Measurements from ENCODE around the gene APOC4.
"Not testable (repeated sequence)": the region's sequence is repeated elsewhere in the genome, so short reads cannot be mapped to it uniquely, and the experiment has no call there.

APOC4 gene

DNA sequence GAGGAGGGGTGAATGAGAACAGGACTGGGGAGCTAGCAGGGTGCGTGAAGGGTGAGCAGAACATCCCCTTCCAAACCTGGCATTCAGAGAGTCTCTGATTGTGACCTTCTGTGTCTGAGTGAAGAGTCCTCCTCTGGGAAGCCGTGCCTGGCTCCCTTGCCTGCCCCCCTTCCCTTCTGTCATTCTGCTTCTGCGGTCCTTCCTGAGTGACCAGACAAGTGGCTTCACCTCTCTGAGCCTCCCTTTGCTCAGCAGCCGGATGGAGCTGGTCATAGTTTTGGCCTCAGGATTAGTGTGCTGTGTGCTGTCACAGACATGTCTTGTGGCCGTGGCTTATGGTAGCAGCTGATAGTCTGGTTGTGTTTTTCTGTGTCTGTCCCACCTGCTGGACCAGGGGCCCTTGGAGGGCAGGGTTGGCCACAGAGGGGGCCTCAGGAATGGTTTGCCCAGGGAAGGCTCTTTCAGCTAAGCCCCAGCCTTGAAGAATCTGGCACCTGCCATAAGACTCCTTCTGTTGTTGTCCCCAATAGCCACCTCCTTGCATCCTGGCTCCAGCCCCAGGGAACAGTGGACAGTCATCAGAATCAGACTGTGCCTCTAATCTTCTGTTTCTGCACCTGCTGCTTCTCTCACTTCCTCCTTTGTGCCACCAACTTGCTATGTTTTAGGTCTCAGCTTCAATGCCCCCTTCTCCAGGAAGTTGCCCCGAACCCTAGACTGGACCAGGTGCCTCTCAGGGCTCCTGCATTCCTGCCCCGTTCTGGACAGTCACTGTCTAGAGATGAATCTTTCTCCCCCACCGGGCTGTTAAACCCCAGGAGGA is 19.1 kb downstream of the APOC4 start:
- DNase-seq: no peak

DNA sequence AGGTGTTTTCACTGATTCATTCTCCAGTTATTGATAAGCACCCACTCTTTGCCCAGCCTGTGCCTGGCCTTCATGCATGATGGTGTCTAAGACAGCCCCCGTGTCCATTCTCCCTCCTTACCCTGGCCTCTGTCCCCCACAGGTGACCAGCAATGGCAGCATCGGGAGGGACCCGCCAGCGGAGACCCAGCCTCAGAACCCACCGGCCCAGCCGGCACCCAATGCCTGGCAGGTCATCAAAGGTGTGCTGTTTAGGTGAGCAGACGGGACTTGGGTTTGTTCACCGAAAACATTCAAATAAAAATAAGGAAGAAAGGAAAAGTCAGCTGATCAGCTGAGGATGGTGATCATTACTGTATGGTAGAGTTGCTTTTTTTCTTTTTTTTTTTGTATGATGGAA is 19.8 kb downstream of the APOC4 start:
- no peak for DNase-seq

DNA sequence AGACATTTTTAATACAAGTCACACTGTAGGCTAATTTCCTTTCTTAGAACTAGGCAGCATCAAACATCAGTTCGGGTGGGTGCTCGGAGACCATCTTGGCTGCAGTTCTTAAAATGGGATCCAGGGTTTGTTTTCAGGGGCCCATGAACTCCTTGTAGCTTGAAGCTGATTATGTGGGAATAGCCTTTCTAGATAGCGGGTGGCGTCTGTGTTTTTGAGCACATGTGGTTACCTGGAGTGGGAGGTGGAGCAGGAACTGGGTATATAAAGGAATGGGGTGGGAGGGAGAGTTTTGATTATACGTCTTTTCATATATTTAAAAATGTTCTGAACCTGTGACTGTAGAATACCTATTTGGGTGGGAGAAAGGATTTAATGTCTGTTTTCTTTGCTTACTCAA is 26.1 kb downstream of the APOC4 start:
- DNase-seq: no peak

DNA sequence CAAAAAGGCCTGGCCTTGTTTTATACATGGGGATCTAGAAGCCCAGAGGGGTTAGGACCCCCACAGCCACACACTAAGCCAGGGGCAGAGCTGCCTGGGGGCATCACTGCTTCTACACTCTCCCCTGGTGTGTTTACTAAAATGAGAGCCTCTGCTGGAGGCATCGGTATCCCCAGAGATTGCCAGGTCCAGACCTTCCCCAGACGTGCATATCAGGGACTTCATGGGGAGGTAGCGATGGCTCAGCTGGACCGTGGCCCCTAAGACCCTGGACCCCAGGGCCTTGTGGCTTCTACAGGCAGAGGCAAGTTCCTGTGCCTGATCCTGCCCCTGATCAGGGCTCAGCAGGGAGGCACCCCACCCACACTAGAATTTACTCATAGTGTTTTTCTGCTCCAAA is 26.6 kb downstream of the APOC4 start:
- DNase-seq: no peak

DNA sequence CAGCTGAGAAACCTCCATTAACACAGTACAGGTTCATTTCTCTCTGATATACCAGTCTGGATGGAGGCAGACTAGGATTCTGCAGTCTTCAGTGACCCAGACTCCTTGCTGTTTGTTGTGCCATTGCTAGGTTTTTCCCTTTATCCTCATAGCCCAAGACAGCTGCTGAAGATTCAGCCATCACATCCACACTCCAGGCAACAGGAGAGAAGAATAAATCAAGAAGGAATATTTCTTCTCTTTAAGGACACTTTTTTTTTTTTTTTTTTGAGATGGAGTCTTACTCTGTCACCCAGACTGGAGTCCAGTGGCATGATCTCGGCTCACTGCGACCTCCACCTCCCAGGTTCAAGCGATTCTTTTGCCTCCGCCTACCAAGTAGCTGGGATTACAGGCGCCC is 27.4 kb downstream of the APOC4 start:
- no peak for DNase-seq

DNA sequence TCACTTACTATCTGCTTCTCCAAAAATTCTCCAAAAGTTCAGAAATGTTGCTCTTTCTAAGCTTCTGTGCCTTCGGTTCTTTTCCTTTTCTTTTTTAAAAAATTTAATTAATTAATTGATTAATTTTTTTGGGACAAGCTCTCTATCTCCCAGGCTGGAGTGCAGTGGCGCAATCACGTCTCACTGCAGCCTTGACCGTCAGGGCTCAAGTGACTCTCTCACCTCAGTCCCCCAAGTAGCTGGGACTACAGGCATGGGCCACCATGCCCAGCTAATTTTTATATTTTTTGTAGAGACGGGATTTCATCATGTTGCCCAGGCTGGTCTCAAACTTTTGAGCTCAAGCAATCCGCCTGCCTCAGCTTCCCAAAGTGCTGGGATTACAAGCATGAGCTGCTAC is 29.4 kb downstream of the APOC4 start:
- DNase-seq: not testable (repeated sequence)

DNA sequence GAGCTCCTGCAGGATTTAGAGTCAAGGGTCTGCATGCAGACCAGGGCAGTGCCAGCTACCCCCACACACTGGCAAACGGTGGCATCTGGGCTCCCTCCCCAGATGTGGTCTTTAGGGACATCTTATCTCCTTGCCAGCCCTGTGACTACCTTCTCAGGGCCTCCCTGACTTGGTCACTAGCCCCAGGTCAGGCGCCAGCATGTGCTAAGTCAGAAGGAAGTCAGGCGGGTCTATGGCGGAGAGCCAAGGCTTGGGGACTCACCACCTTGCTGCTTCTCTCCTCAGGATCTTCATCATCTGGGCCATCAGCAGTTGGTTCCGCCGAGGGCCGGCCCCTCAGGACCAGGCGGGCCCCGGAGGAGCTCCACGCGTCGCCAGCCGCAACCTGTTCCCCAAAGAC is 30.8 kb downstream of the APOC4 start:
- no peak for DNase-seq

DNA sequence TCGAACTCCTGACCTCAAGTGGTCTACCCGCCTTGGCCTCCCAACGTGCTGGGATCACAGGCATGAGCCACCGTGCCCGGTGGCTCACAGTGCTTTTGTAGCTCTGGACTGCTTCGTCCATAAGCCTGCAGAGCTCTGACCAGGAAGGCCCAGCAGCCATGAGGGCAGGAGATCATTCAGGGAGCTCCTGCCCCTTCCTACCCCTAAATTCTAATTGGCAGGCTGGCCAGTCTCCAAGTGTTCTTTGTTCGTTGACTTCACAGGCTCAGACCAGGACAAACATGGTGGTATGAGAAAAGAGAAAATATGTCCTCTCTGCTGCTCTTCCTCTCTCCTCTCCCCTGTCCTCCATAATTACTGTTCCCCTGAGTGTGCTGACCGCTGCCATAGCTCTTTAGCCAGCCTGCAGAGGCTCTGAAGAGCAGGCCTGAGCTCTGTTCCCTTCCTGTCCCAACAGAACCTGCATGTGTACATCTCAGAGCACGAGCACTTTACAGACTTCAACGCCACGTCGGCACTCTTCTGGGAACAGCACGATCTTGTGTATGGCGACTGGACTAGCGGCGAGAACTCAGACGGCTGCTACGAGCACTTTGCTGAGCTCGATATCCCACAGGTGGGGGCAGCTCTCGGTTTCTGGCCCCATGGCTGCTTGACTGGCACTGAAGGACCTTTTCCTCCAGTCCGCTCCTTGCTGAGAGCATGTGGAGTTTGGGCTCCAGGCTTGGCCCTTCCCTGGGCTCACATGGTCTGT is 32.1 kb downstream of the APOC4 start:
- no peak for DNase-seq

DNA sequence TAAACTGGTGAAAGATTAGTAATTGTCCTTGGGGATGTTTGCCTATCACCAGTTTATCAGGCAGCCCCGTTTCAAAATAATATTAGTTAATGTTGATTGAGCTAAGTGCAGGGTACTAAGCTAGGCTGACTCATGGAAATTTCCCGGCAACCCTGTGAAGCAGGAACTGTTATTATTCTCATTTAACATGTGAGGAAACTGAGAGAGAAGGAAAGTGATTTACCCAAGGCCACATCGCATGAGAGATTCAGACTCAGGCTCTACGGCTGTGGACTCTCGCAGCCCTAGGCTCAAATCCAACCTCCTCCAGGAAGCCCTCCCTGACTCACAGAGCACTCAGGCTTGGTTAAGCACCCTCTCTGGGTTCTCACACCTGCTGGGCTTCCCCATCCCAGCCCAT is 32.8 kb downstream of the APOC4 start:
- no peak for DNase-seq

DNA sequence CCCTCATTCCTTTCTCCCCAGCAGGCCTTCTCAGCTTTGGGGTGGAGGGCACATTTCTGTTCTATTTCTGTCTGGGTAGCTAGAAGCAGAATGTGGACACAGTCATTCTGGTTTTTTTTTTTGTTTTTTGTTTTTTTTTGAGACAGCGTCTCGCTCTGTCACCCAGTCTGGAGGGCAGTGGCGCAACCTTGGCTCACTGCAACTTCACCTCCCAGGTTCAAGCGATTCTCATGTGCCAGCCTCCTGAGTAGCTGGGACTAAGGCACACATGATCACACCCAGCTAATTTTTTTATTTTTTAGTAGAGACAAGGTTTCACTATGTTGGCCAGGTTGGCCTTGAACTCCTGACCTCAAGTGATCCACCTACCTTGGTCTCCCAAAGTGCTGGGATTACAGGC is 33.4 kb downstream of the APOC4 start:
- DNase-seq: no peak

DNA sequence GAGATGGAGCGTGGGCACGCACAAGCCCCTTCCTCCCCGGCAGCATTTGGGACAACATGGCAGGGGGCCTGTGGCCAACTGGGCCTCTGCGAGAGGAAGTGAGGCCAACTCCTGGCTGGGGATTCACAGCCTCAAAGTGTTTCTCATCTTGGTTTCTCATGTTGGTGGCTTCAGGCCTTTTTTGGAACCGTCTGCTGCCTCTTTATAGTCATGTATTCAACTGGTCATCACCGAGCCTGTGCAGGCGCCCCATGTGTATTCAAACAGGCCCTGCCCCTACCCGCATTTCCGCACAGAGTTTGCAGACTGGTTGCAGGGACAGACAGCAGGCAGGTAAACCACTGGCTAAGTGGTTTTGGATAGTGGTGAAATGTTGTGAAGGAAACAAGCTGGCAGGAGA is 42.0 kb downstream of the APOC4 start:
- no peak for DNase-seq

DNA sequence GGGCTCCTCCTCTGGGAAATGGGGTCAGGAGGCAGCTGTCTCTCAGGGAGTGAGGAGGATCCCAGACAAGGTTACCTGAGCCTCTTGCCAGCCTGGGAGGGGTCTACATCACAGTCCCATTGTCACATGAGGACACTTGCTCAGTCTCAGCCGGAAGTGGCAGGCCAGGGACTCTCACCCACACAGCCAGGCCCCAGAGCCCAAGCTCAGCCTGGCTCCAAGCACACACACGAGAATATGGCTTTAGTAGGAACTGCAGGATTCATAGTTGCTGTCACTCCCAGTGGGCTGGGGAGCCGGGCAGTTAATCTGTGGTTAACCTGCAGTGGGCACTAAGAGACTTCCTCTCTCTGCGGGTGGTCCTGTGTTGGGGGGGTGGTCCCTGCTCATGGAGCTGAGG is 43.4 kb downstream of the APOC4 start:
- DNase-seq: no peak

DNA sequence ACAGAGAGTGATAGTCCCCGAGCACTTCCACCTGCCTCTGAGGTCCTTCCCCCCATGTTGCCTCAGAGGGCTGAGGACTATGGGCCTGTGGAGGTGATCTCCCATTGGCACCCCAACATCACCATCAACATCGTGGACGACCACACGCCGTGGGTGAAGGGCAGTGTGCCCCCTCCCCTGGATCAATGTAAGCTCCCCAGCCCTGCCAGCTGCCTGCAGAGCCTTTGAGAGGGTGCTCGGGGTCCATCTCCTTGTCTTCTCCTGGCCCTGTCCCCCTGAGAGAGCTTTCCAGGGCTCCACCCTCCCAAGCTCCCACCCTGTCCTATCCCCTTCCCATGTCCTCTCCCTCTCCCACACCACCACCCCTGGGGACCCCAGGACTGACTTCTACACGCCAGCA is 44.4 kb downstream of the APOC4 start:
- DNase-seq: no peak

DNA sequence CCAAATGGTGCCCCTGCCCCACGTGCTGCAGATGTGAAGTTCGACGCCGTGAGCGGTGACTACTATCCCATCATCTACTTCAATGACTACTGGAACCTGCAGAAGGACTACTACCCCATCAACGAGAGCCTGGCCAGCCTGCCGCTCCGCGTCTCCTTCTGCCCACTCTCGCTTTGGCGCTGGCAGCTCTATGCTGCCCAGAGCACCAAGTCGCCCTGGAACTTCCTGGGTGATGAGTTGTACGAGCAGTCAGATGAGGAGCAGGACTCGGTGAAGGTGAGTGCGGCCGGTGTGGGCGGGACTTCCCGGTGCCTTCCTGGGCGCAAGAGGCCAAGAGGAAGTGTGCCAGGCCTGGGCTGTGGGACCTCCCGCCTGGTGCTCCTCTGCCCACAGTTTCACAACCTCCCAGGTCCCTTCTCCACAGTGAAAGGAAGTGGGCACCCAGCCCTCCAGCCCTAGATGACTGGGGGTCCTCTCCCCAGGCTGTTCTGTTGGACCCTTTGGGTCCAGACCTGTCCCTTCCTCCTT is 45.2 kb downstream of the APOC4 start:
- no peak for DNase-seq

DNA sequence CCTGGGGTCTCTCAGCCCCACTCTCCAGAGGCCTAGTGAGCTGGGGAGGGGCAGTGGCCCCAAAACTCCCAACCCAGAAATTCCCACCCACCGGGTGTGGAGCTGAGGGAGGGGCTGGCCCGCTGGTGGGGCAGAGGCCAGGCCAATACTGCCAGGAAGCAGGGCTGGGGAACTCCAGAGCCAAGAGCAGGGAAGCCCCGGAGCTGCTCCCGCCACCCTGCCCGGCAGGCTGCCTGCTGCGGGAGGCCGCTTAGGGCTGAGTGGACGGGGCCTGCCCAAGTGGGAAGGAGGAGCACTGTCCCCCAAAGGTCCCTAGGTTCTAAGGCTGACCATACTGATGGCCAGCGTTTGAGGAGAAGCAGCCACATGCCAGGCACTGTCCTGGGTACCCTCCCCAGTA is 46.2 kb downstream of the APOC4 start:
- no peak for DNase-seq

DNA sequence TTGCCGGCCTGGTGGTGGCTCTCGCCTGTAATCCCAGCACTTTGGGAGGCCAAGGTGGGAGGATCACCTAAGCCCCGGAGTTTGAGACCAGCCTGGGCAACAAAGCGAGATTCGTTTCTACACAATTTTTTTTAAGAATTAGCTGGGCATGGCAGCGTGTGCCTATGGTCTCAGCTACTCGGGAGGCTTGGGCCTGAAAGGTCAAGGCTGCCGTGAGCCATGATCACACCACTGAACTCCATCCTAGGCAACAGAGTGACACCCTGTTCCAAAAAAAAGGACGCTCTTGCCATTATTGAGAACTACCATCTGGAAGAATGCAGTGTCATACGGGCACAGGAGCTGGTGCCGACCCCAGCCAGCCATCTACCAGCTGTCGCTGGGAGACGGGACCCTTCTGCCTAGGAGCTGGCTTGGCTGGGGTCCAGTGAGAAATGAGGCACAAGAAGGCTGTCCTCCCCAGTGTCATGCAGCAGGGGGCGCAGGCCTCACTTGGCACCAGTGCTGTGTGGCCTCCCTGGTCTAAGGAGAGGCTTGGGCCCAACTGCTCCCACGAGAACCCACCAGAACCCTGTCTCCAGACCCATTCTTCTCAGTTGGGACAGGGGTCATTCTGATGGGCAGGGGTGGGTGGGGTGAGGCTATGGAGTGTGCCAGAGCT is 47.0 kb downstream of the APOC4 start:
- peak in 3 of 4 experiments; percentile 17 to 54 (median 34) for DNase-seq

DNA sequence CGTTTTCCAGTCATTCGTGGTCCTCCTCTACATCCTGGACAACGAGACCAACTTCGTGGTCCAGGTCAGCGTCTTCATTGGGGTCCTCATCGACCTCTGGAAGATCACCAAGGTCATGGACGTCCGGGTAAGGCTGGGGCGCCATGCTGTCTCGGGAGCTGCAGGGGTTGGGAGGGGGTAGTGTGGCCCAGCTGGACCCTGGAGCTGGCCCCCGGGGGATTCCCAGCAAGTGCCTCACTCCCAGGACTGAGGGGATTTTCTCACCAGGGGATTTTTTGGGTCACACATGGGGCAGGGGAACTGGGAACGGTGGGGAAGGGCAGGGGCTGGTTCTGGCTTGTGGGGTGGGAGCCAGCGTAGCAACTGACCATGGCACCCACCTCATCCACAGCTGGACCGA is 48.4 kb downstream of the APOC4 start:
- no peak for DNase-seq

DNA sequence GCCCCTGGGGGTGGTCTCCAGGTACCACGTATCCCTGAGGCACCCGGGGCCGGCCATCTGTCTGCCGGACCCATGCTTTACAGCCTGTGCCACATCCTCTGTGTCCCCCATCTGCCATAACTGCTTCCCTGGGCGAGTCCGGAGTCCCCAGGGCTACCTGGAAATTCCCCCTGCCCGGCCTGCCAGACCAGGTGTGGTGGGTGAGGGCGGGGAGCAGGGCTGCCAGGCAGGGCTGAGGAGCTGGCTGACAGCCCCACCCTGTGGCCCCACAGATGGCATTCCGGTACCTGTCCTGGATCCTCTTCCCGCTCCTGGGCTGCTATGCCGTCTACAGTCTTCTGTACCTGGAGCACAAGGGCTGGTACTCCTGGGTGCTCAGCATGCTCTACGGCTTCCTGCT is 48.9 kb downstream of the APOC4 start:
- DNase-seq: no peak

DNA sequence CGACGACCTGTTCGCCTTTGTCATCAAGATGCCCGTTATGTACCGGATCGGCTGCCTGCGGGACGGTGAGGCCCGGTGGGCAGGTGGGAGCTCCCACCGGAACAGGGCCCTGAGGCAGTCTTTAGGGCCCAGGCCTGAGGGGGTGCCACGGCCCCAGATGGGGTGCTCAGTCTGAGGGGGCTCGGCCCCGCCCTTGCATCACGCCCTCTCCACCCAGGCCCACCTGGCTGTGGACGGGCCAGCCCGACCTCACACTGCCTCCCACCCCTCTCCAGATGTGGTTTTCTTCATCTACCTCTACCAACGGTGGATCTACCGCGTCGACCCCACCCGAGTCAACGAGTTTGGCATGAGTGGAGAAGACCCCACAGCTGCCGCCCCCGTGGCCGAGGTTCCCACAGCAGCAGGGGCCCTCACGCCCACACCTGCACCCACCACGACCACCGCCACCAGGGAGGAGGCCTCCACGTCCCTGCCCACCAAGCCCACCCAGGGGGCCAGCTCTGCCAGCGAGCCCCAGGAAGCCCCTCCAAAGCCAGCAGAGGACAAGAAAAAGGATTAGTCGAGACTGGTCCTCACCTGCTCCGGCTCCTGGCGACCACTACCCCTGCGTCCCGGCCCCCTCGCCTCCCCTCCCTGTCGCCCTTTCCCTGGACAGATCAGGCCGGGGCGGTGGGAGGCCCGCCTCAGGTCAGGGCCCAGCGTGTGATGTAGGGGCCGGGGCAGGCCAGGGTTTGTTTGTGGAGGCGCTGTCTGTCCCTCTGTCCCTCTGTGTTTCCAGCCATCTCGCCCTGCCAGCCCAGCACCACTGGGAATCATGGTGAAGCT is 50.5 kb downstream of the APOC4 start:
- no peak for DNase-seq

DNA sequence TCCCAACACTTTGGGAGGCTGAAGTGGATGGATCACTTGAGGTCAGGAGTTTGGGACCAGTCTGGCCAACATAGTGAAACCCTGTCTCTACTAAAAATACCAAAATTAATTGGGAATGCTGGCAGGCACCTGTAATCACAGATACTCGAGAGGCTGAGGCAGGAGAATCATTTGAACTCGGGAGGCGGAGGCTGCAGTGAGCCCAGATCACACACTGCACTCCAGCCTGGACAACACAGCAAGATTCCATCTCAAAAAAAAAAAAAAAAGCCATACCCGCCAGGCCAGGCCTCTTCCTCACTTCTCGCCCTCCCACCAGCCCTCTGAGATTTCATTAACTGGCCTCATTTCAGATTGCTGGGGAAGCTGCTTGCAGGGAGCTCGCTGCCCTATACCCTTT is 51.5 kb downstream of the APOC4 start:
- no peak for DNase-seq

DNA sequence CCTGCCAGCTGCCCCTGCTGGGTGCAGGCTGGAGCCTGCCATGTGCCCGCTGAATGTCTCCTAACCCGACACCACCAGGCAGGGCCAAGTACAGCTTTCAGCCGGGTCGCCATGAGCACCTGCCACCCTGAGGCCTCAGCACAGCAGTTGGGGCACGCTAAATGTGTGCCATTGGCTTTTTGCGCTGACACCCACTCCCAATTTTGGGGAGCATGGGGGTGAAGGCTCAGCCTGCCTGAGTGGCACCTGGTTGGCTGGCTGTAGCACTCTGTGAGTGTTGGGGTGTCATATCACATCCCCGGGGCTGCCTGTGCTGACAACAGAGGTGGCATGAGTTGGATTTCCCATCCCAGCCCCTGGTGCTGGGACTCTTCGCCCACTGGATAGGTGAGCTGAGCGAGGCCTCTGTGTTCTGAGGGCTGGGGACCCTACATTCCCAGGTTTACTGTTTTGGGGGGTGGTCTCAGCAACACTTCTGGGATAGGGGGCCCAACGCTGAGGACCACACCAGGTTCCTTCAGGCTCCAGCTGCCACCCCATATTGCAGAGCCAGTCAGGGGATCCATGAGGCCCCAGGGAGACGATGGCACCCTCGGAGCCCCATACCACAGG is 52.0 kb downstream of the APOC4 start:
- no peak for DNase-seq

Data from activated naive CD4-positive, alpha-beta T cell (primary cell).